Testis (tissue), 3 donors: ENCODE results near the gene SCAP. TPM values are rescaled to one million over a fixed set of nuclear protein-coding genes. Genes with fewer than 3 reads are reported as not detected.
A peak's percentile ranks its signal among the peaks of the same experiment; 100 is the strongest.

Experiments
- DNase-seq: peaks from one replicate; pipeline ENCODE4 v3.0.0-alpha.2; 2019
- H3K27ac ChIP-seq, 2 donors: fragments of 200-600 bp; sonication (generic); one replicate each; pipeline ENCODE4 v1.5.1; 2019
- H3K27me3 ChIP-seq: fragments of 200-600 bp; sonication (generic); one replicate; pipeline ENCODE4 v1.5.1; 2019
- H3K36me3 ChIP-seq: fragments of 200-600 bp; sonication (generic); one replicate; pipeline ENCODE4 v1.5.1; 2017; ENCODE audit warnings: low read depth; ENCODE audit errors: missing control alignments
- H3K4me1 ChIP-seq: fragments of 200-600 bp; sonication (generic); one replicate; pipeline ENCODE4 v1.5.1; 2019
- H3K4me3 ChIP-seq, 2 donors: fragments of 200-600 bp; sonication (generic); one replicate each; pipeline ENCODE4 v1.5.1; 2017 to 2019
- H3K9me3 ChIP-seq: fragments of 200-600 bp; sonication (generic); one replicate; pipeline ENCODE4 v1.5.1; 2017
- POLR2A ChIP-seq: fragments of 450-650 bp; IDR thresholded peaks from one replicate; pipeline ENCODE4 v1.6.1; 2017; ENCODE audit warnings: antibody characterized with exemption, mild to moderate bottlenecking, moderate library complexity
- WGBS, 2 donors: methylation state at CpG; one replicate each; pipeline ENCODE4 v1.1.5; 2018; 5-methylcytosine and 5-hydroxymethylcytosine counted together
- intact Hi-C: fragments of 100-400 bp; cut with DNase I; formaldehyde crosslinking; loops from one replicate; pipeline ENCODE4 v1.15.1; 2023; ENCODE audit warnings: low total_unique reads
- polyA plus RNA-seq: library from polyadenylated mRNA; stranded (reverse); fragments of 350-450 nt; fragmentation: Illumina TruSeq; extraction: RNeasy Lipid Tissue Mini Kit (QIAGEN cat#74804); gene quantifications from one replicate; pipeline ENCODE4 v1.2.3, GENCODE V29; 2014; ENCODE audit warnings: low read depth, low replicate concordance; ENCODE audit not compliant: insufficient read depth
- total RNA-seq, 2 donors: library from RNA; depleted of rRNA; stranded (reverse); fragments of >200 nt; gene quantifications; one replicate each; pipeline ENCODE4 v1.2.3, GENCODE V29; 2016
- TF ChIP-seq, protein P1 (sequence below), 3 experiments: fragments of 450-650 bp in 2 of 3; fragments of 200-600 bp in 1 of 3; sonication (generic) in 1 of 3; IDR thresholded peaks; one replicate each; pipeline ENCODE4 v1.5.1; 2016 to 2019; ENCODE audit warnings: antibody characterized with exemption in 3 of 3, mild to moderate bottlenecking in 2 of 3, moderate library complexity in 1 of 3

Gene SCAP
- total and polyA plus RNA-seq, 3 donors from 2014 or later: 120 to 313 (median 276) TPM

DNA sequence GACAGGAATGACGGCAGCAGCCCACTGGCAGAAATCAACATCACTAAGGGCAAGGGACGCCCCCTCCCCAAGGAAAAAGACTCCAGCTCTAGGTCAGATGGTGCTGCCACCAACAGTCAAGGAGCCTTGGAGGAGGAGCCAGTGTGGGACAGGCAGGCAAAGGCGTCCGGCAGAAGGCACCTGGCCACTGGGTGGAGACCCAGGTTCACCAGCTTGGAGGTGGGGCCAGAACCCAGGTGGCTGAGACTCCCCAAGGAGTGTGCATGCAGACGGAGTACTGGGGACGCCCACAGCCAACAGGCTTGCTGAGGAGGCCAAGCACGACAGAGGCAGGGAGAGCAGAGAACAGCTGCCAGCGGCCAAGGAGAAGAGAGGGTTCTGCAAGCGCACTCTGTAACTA lies 59.7 kb downstream of the SCAP start:
- 77 to 86% methylated on average over 9 of the region's 9 CpGs for WGBS, 2 donors
- no peak overlapping the region for H3K4me3 ChIP-seq
- no peaks in the 10 kb centered on the region for H3K36me3 ChIP-seq
- no peaks in the 10 kb centered on the region for H3K9me3 ChIP-seq
- peaks cover 10% of the 10 kb centered on the region for H3K4me1 ChIP-seq
- intact Hi-C loops: no loop called here
- no peak overlapping the region for H3K27ac ChIP-seq
- no peaks in the 10 kb centered on the region for H3K27me3 ChIP-seq
- DNase-seq: no peak
- TF ChIP-seq, protein P1, sequence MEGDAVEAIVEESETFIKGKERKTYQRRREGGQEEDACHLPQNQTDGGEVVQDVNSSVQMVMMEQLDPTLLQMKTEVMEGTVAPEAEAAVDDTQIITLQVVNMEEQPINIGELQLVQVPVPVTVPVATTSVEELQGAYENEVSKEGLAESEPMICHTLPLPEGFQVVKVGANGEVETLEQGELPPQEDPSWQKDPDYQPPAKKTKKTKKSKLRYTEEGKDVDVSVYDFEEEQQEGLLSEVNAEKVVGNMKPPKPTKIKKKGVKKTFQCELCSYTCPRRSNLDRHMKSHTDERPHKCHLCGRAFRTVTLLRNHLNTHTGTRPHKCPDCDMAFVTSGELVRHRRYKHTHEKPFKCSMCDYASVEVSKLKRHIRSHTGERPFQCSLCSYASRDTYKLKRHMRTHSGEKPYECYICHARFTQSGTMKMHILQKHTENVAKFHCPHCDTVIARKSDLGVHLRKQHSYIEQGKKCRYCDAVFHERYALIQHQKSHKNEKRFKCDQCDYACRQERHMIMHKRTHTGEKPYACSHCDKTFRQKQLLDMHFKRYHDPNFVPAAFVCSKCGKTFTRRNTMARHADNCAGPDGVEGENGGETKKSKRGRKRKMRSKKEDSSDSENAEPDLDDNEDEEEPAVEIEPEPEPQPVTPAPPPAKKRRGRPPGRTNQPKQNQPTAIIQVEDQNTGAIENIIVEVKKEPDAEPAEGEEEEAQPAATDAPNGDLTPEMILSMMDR (IDR thresholded peaks at IDR 0.05): no peak
- TF ChIP-seq POLR2A: no peak

DNA sequence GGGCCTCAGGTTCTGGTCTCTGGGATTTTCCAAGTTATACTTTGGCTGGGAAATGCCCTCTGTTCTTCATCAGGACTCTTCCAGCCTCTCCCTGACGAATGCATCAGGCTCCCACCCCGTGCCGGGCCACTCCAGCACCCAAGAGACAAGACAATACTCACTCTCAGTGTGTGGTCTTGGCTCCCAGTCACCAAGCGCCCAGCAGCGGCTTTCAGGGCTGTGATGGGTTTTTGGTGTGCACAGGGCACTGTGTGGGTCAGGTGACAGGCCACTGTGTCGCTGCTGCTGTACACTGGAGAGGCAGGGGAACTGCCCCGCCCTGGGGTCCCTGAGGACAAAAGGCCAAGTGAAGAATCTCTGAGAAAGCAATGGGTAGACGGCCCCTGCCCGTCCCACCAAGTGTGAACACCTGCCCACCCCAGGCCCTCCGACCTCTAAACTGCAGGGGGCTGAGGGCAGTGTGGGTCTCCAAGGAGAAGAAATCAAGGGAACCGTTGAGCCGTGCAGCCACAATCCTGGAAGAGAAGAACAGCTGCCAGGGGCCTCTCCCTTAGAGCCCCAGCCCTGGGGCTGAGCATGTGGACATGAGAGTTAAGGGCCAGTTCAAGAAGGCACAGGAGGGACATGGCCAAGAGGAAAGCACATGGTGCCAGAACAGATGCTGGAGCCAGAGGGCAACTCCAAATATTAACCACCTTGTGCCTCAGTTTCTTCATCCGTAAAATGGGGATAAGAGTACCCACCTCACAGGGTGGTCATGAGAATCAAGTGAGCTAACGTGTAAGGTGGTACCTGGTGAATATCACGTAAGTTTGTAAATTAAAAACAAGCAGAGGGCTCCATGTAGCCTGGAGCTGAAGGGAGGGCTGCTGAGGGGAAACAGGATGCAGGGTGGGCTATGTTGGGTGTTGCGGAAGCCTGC lies 60.8 kb downstream of the SCAP start:
- Histone ChIP-seq H3K4me3 (no peak overlapping the region), H3K27ac (peak overlapping the region in 1 of 2 donors; percentile 6), H3K4me1 (peaks cover 7% of the 10 kb centered on the region), H3K36me3 (no peaks in the 10 kb centered on the region), H3K27me3 (no peaks in the 10 kb centered on the region), H3K9me3 (no peaks in the 10 kb centered on the region)
- WGBS, 2 donors: 73 to 74% methylated on average over 7 to 16 of the region's 16 CpGs
- intact Hi-C loops: no loop called here
- no peak for TF ChIP-seq POLR2A
- TF ChIP-seq, protein P1 (IDR thresholded peaks at IDR 0.05): no peak
- no peak for DNase-seq

DNA sequence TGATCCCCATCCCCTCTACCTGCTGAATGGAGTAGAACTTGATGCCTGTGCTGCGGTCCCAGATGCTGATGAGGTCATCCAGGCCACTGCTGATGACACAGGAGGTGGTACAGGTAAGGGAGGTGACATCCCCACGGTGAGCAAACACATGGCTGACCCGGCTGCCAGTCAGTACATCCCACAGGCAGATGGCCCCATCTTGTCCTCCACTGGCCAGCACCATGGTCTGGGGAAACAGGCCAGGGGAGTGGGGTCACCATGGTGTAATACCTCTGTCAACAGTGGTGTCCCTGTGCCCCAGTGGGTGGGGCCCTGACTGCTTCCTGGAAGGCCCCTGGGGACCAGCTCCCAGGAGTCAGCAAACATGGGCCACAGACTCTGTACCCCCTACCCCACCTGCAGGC lies 61.6 kb downstream of the SCAP start:
- intact Hi-C loops: no loop called here
- peaks cover 7% of the 10 kb centered on the region for H3K4me1 ChIP-seq
- no peak overlapping the region for H3K4me3 ChIP-seq
- H3K9me3 ChIP-seq: no peaks in the 10 kb centered on the region
- no peaks in the 10 kb centered on the region for H3K27me3 ChIP-seq
- H3K36me3 ChIP-seq: no peaks in the 10 kb centered on the region
- WGBS, 2 donors: 79% methylated on average over 3 of the region's 3 CpGs; no CpG with 5 or more reads in 1 of the 2 donors
- TF ChIP-seq POLR2A: no peak
- TF ChIP-seq, protein P1 (IDR thresholded peaks at IDR 0.05): no peak
- DNase-seq: no peak
- peak overlapping the region in 1 of 2 donors; percentile 6 for H3K27ac ChIP-seq

DNA sequence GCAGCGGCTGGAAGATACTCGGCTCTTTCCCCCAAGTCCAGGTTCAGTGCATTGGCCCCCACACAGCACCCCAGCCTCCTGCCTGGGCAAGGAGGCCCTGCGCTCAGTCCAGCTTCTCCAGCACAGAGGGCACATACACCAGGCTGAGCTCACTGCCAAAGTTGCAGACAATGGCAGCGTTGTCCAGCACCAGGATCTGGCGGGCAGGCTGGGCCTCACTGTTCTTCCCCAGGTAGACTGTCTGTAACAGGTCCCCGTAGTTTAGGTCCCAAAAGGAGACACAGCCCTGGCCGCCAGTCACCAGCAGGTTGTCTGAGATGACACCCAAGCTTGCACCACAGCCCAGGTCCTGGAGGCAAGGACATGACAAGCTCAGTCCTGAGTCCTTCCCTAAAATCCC lies 62.0 kb downstream of the SCAP start:
- H3K4me1 ChIP-seq: peaks cover 7% of the 10 kb centered on the region
- TF ChIP-seq, protein P1 (IDR thresholded peaks at IDR 0.05): no peak
- TF ChIP-seq POLR2A: no peak
- WGBS, 2 donors: 60 to 86% methylated on average over 7 of the region's 7 CpGs
- no peaks in the 10 kb centered on the region for H3K27me3 ChIP-seq
- no peaks in the 10 kb centered on the region for H3K9me3 ChIP-seq
- peak; percentile 56 for DNase-seq
- no peak overlapping the region for H3K27ac ChIP-seq
- no peak overlapping the region for H3K4me3 ChIP-seq
- intact Hi-C loops: no loop called here
- no peaks in the 10 kb centered on the region for H3K36me3 ChIP-seq
